CD4-positive, alpha-beta T cell (primary cell): ENCODE data around the gene DYNLL1. TPM values are rescaled to one million over a fixed set of nuclear protein-coding genes. Genes with fewer than 3 reads are reported as not detected.

Experiments used
- ATAC-seq: fragments of 200-7000 bp; cut with Tn5 transposase; one replicate; pipeline ENCODE4 v1.10.0; 2022; ENCODE audit warnings: mild to moderate bottlenecking; ENCODE audit not compliant: poor library complexity
- CTCF ChIA-PET: fragments of 350-600 bp; sonication (Branson Sonifier 250); formaldehyde crosslinking; loops from one replicate; lab custom pipeline; 2021; ENCODE audit warnings: antibody characterized with exemption, inconsistent platforms; lab: Charles Lee
- POLR2A ChIA-PET: fragments of 350-600 bp; sonication (Branson Sonifier 250); formaldehyde crosslinking; loops from one replicate; lab custom pipeline; 2021; ENCODE audit warnings: antibody characterized with exemption, inconsistent platforms; lab: Charles Lee
- DNase-seq, 14 experiments: peaks; one replicate each; pipeline ENCODE4 v3.0.0-alpha.2; 2013 to 2020; ENCODE audit warnings: mixed read lengths in 2 of 14
- H3K27ac ChIP-seq, 2 donors: one replicate each; pipeline versions ENCODE4 v1.5.1 to v1.7.0; 2013; ENCODE audit warnings: low read length in 2 of 2, low read depth in 1 of 2, mild to moderate bottlenecking in 1 of 2
- H3K27me3 ChIP-seq, 2 experiments: 1 replicate in 1 of 2; 2 replicates in 1 of 2; pipeline versions ENCODE4 v1.6.1 to v1.7.0; 2013; ENCODE audit warnings: low read length in 2 of 2, control low read depth in 1 of 2, mild to moderate bottlenecking in 1 of 2, moderate library complexity in 1 of 2; ENCODE audit not compliant: insufficient read depth in 2 of 2, control insufficient read depth in 1 of 2
- H3K36me3 ChIP-seq: one replicate; pipeline ENCODE4 v1.6.1; 2013; ENCODE audit warnings: low read length, control low read depth; ENCODE audit not compliant: insufficient read depth
- H3K4me1 ChIP-seq: one replicate; pipeline ENCODE4 v1.6.1; 2013; ENCODE audit warnings: low read length, control low read depth; ENCODE audit not compliant: insufficient read depth
- H3K4me3 ChIP-seq: one replicate; pipeline ENCODE4 v1.5.1; 2013; ENCODE audit warnings: mild to moderate bottlenecking, low read length, moderate library complexity
- H3K9me3 ChIP-seq, 2 experiments: 1 replicate in 1 of 2; 2 replicates in 1 of 2; pipeline versions ENCODE4 v1.6.1 to v1.7.0; 2013; ENCODE audit warnings: low read length in 2 of 2, mild to moderate bottlenecking in 2 of 2, control low read depth in 1 of 2, moderate library complexity in 1 of 2; ENCODE audit not compliant: control insufficient read depth in 1 of 2, insufficient read depth in 1 of 2
- H3K27ac Mint-ChIP-seq: one replicate; pipeline ENCODE4 v1.8.0; 2020; ENCODE audit warnings: mixed read lengths
- H3K27me3 Mint-ChIP-seq: one replicate; pipeline ENCODE4 v1.8.0; 2021; ENCODE audit warnings: mixed read lengths
- H3K36me3 Mint-ChIP-seq: one replicate; pipeline ENCODE4 v1.8.0; 2021; ENCODE audit warnings: low read depth, mixed read lengths
- H3K4me1 Mint-ChIP-seq: one replicate; pipeline ENCODE4 v1.8.0; 2021; ENCODE audit warnings: low read depth, mixed read lengths
- H3K4me3 Mint-ChIP-seq: one replicate; pipeline ENCODE4 v1.8.0; 2020; ENCODE audit warnings: mild to moderate bottlenecking, mixed read lengths
- H3K9me3 Mint-ChIP-seq: one replicate; pipeline ENCODE4 v1.8.0; 2020; ENCODE audit warnings: mixed read lengths
- CTCF ChIP-seq: fragments of 200-600 bp; IDR thresholded peaks from one replicate; pipeline ENCODE4 v1.8.0; 2022; ENCODE audit warnings: antibody characterized with exemption, mild to moderate bottlenecking
- intact Hi-C, 2 experiments: fragments of 100-400 bp; cut with DNase I in 1 of 2; cut with micrococcal nuclease in 1 of 2; formaldehyde crosslinking; loops; one replicate each; pipeline versions ENCODE4 v1.15.1 to v1.9.0; 2023 to 2025; cut with DNase I, micrococcal nuclease
- total RNA-seq, 174 experiments: library from RNA in 2 of 174; stranded (reverse) in 2 of 174; gene quantifications; one replicate each; pipeline ENCODE4 v1.2.3 and lab custom pipeline; 2021 to 2026

The DYNLL1 gene
- total RNA-seq, 2 experiments from 2014 or later = 23.6 to 24.5 TPM

- Histone ChIP-seq H3K4me1 (no peaks in the 10 kb centered on the region), H3K27me3 (no peaks in the 10 kb centered on the region), H3K9me3 (no peaks in the 10 kb centered on the region), H3K4me3 (no peak overlapping the region), H3K36me3 (peaks cover 47% of the 10 kb centered on the region), H3K27ac (no peak overlapping the region)
- Mint-ChIP-seq H3K36me3 (peaks cover 46% of the 10 kb centered on the region), H3K27me3 (no peaks in the 10 kb centered on the region), H3K4me1 (peaks cover 7% of the 10 kb centered on the region), H3K9me3 (no peaks in the 10 kb centered on the region), H3K27ac (no peak overlapping the region), H3K4me3 (no peak overlapping the region)
- ATAC-seq (no peak), DNase-seq (no peak)
- TF ChIP-seq CTCF = no peak
- ChIA-PET POLR2A (interaction anchor here (0.6 kb wide), 1 partner anchor 37 kb away, joined by 3 read pairs; no protein-coding TSS in a partner anchor), CTCF (interaction anchor here (0.9 to 1.1 kb wide), 2 partner anchors 9 to 203 kb away, joined by 3 to 4 read pairs; partner anchors contain the start of gene SIRT4)
- intact Hi-C loops = no loop called here
Measured at GRCh38 chr12:120504587-120504986, 8.7 kb downstream of the DYNLL1 start.

DNA sequence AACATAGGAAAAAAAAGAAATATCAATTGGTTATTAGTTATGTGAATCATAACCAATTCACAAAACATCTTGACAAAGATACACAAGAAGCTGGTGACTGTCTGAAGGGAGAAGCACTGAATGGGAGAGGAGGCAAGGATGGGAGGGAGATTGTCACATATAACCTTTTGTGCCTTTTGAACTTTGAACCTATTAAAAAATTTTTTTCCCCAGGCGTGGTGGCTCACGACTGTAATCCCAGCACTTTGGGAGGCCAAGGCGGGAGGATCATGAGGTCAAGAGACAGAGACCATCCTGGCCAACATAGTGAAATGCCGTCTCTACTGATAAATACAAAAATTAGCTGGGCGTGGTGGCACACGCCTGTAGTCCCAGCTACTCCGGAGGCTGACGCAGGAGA is 12.6 kb downstream of the DYNLL1 start:
- ChIA-PET POLR2A (no interaction called here), CTCF (no interaction called here)
- no peaks in the 10 kb centered on the region for H3K9me3 Mint-ChIP-seq

DNA sequence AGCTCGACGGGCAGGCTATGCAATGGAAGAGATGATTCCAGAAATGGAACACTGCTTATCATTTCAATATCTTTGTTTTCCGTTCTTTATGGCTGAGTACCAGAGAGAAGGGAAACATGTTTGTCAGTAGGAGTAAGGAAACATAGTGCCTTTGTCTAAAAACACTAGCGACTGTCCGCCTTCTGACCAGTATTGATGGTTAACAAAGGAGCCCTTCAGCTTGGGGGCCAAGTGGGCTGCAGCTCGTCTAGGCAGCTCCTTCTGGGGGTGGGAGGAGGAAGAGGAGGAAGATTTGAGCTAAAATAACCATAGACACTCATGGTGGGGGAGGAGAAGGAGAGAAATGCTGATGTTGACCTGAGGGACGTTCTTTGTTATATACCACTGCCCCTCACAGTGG is 18.1 kb downstream of the DYNLL1 start:
- Histone ChIP-seq H3K27me3 (no peaks in the 10 kb centered on the region), H3K4me3 (no peak overlapping the region), H3K27ac (no peak overlapping the region), H3K4me1 (no peaks in the 10 kb centered on the region), H3K36me3 (peaks cover 41% of the 10 kb centered on the region), H3K9me3 (no peaks in the 10 kb centered on the region)
- ChIA-PET CTCF (interaction anchor here (1.1 kb wide), 1 partner anchor 9 kb away, joined by 4 read pairs; no protein-coding TSS in a partner anchor), POLR2A (interaction anchor here (0.6 kb wide), 1 partner anchor 38 kb away, joined by 3 read pairs; no protein-coding TSS in a partner anchor)
- Mint-ChIP-seq H3K36me3 (peaks cover 43% of the 10 kb centered on the region), H3K4me3 (no peak overlapping the region), H3K27ac (no peak overlapping the region), H3K4me1 (no peaks in the 10 kb centered on the region), H3K27me3 (no peaks in the 10 kb centered on the region), H3K9me3 (no peaks in the 10 kb centered on the region)
- intact Hi-C loops = no loop called here
- no peak for ATAC-seq
- no peak for TF ChIP-seq CTCF
- DNase-seq = no peak

More for the DNA sequence above, 12.6 kb downstream of the DYNLL1 start:
- no peaks in the 10 kb centered on the region for H3K4me1 Mint-ChIP-seq
- intact Hi-C loops = no loop called here
- H3K27me3 Mint-ChIP-seq = no peaks in the 10 kb centered on the region
- ATAC-seq = no peak
- no peak for DNase-seq
- H3K27ac Mint-ChIP-seq = no peak overlapping the region
- Histone ChIP-seq H3K27me3 (no peaks in the 10 kb centered on the region), H3K4me3 (no peak overlapping the region), H3K9me3 (no peaks in the 10 kb centered on the region), H3K36me3 (peaks cover 42% of the 10 kb centered on the region), H3K4me1 (no peaks in the 10 kb centered on the region), H3K27ac (no peak overlapping the region)
- TF ChIP-seq CTCF = no peak
- H3K36me3 Mint-ChIP-seq = peaks cover 43% of the 10 kb centered on the region
- H3K4me3 Mint-ChIP-seq = no peak overlapping the region
